Thyroid gland (tissue), 4 donors: ENCODE data around the gene GNG14. TPM values are rescaled to one million over a fixed set of nuclear protein-coding genes. Genes with fewer than 3 reads are reported as not detected.

Experiments
- DNase-seq, 2 donors: peaks; one replicate each; pipeline ENCODE4 v3.0.0-alpha.2; 2019
- H3K27ac ChIP-seq, 3 donors: fragments of 200-600 bp; sonication (generic); 1 replicate in 2 of 3; 2 replicates in 1 of 3; pipeline ENCODE4 v1.5.1; 2016 to 2019; ENCODE audit warnings: mild to moderate bottlenecking in 1 of 3, moderate library complexity in 1 of 3
- H3K27me3 ChIP-seq: fragments of 200-600 bp; sonication (generic); one replicate; pipeline ENCODE4 v1.5.1; 2019
- H3K36me3 ChIP-seq, 2 donors: fragments of 200-600 bp; sonication (generic); one replicate each; pipeline ENCODE4 v1.5.1; 2016 to 2019
- H3K4me1 ChIP-seq, 2 donors: fragments of 200-600 bp; sonication (generic); one replicate each; pipeline ENCODE4 v1.5.1; 2017 to 2019
- H3K4me3 ChIP-seq, 3 donors: fragments of 200-600 bp; sonication (generic); replicated peaks in 1 of 3; 1 replicate in 2 of 3; 2 replicates in 1 of 3; pipeline ENCODE4 v1.5.1; 2016; ENCODE audit warnings: mild to moderate bottlenecking in 1 of 3
- H3K9me3 ChIP-seq: fragments of 200-600 bp; sonication (generic); one replicate; pipeline ENCODE4 v1.5.1; 2017
- CTCF ChIP-seq, 6 experiments: fragments of 200-600 bp in 3 of 6; fragments of 450-650 bp in 3 of 6; sonication (generic) in 3 of 6; IDR thresholded peaks; one replicate each; pipeline ENCODE4 v1.5.1; 2016 to 2019; ENCODE audit warnings: antibody characterized with exemption in 6 of 6, mild to moderate bottlenecking in 2 of 6, inconsistent platforms in 1 of 6, moderate library complexity in 1 of 6
- POLR2A ChIP-seq, 2 donors: fragments of 450-650 bp; IDR thresholded peaks; one replicate each; pipeline ENCODE4 v1.6.1; 2017; ENCODE audit warnings: antibody characterized with exemption in 2 of 2, mild to moderate bottlenecking in 2 of 2, moderate library complexity in 1 of 2
- WGBS, 2 donors: methylation state at CpG; one replicate each; pipeline ENCODE4 v1.1.5; 2017; 5-methylcytosine and 5-hydroxymethylcytosine counted together
- intact Hi-C: fragments of 100-400 bp; cut with DNase I; formaldehyde crosslinking; loops from one replicate; pipeline ENCODE4 v1.15.1; 2023
- total RNA-seq, 4 donors: library from RNA; depleted of rRNA; stranded (reverse); fragments of >200 nt; gene quantifications; one replicate each; pipeline ENCODE4 v1.2.3, GENCODE V29; 2016

Gene GNG14
- total RNA-seq, 4 donors from 2014 or later, result not detected

GRCh38 chr19:12720296-12720695, 32.5 kb downstream of the GNG14 start:
- TF ChIP-seq POLR2A (IDR thresholded peaks at IDR 0.05) (no peak), CTCF (IDR thresholded peaks at IDR 0.05) (no peak)
- intact Hi-C loops, result no loop called here
- peaks cover 22 to 25% of the 10 kb centered on the region in 2 donors for H3K4me1 ChIP-seq
- H3K36me3 ChIP-seq, result peaks cover 13 to 20% of the 10 kb centered on the region in 2 donors
- 90% methylated on average over 10 of the region's 10 CpGs for WGBS, 2 donors
- H3K4me3 ChIP-seq, result peak overlapping the region in 1 of 3 donors; percentile 90
- DNase-seq, result no peak
- no peaks in the 10 kb centered on the region for H3K27me3 ChIP-seq
- H3K9me3 ChIP-seq, result no peaks in the 10 kb centered on the region
- no peak overlapping the region for H3K27ac ChIP-seq

- TF ChIP-seq POLR2A (IDR thresholded peaks at IDR 0.05) (no peak), CTCF (IDR thresholded peaks at IDR 0.05) (no peak)
- Histone ChIP-seq H3K36me3 (peaks cover 9 to 14% of the 10 kb centered on the region in 2 donors), H3K9me3 (no peaks in the 10 kb centered on the region), H3K27ac (peak overlapping the region in 2 of 3 donors; percentile 92 to 96), H3K4me1 (peaks cover 22 to 25% of the 10 kb centered on the region in 2 donors), H3K27me3 (no peaks in the 10 kb centered on the region), H3K4me3 (peak overlapping the region; percentile 61 to 90 (median 63))
- WGBS, 2 donors, result 4 to 13% methylated on average over 13 to 18 of the region's 59 CpGs
- DNase-seq, result peak; percentile 14 to 20
- intact Hi-C loops, result no loop called here
Measured at GRCh38 chr19:12720851-12721655, 33.3 kb downstream of the GNG14 start.

GRCh38 chr19:12721656-12722565, 34.1 kb downstream of the GNG14 start:
- Histone ChIP-seq H3K27me3 (no peaks in the 10 kb centered on the region), H3K4me1 (peaks cover 22 to 25% of the 10 kb centered on the region in 2 donors), H3K9me3 (no peaks in the 10 kb centered on the region), H3K27ac (peak overlapping the region; percentile 92 to 96 (median 93)), H3K36me3 (peaks cover 7 to 9% of the 10 kb centered on the region in 2 donors), H3K4me3 (peak overlapping the region; percentile 61 to 90 (median 63))
- 0 to 1% methylated on average over 17 to 25 of the region's 65 CpGs for WGBS, 2 donors
- DNase-seq, result peak; percentile 68 to 69
- TF ChIP-seq POLR2A (IDR thresholded peaks at IDR 0.05) (no peak), CTCF (IDR thresholded peaks at IDR 0.05) (no peak)
- intact Hi-C loops, result no loop called here

GRCh38 chr19:12722566-12723380, 35.0 kb downstream of the GNG14 start:
- DNase-seq, result peak; percentile 98 to 99
- Histone ChIP-seq H3K4me1 (peaks cover 22 to 25% of the 10 kb centered on the region in 2 donors), H3K27me3 (no peaks in the 10 kb centered on the region), H3K4me3 (peak overlapping the region in 1 of 3 donors; percentile 90), H3K27ac (peak overlapping the region; percentile 92 to 96 (median 93)), H3K36me3 (peaks cover 7 to 9% of the 10 kb centered on the region in 2 donors), H3K9me3 (no peaks in the 10 kb centered on the region)
- 1% methylated on average over 32 of the region's 32 CpGs for WGBS, 2 donors
- TF ChIP-seq CTCF (IDR thresholded peaks at IDR 0.05), result no peak
- TF ChIP-seq POLR2A (IDR thresholded peaks at IDR 0.05), result peak in 1 of 2 donors; percentile 34
- intact Hi-C loops, result no loop called here
